HG03135 (cell line): Measurements from ENCODE around the gene CCDC61.

Experiments
- ATAC-seq: cut with Tn5 transposase; IDR thresholded peaks from one replicate; pipeline ENCODE4 v1.9.1; 2021; ENCODE audit warnings: mild to moderate bottlenecking, moderate library complexity; ENCODE audit not compliant: unreplicated experiment

CCDC61 gene

DNA sequence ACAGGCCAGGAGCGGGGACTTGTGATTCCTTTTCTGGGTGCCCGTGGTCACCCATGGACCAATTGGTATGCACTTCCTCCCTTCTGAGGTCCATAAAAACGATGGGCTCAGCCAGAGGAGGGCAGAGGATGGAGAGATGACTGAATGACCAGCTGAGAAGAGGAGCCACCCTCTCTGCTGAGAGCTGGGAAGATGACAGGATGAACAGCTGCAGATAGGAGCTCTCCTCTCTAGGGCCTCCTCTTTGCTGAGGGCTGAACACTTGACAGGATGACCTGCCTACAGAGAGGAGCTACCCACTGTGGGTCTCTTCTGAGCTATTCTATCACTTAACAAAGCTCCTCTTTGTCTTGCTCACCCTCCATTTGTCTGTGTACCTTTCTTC, 41.5 kb downstream of the CCDC61 start:
- ATAC-seq: no peak

DNA sequence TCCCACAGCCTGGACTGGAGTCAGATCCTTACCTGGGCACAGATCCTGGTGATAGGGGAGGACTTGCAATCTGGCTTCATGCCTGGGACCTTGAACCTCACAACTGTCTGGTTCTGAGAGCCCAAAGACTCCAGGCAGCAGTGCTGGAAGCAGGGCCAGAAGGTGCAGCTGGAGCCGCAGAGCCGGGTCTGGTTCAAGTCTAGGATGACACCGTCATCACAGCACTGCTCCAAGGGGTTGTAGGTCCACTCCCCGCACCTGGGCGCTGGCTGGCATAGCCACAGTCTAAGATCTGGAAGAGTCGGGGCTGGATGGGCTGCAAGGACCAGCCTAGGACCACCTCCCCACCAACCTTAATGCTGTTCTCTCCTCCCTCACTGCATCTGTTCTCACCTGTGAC, 44.9 kb downstream of the CCDC61 start:
- ATAC-seq: no peak

DNA sequence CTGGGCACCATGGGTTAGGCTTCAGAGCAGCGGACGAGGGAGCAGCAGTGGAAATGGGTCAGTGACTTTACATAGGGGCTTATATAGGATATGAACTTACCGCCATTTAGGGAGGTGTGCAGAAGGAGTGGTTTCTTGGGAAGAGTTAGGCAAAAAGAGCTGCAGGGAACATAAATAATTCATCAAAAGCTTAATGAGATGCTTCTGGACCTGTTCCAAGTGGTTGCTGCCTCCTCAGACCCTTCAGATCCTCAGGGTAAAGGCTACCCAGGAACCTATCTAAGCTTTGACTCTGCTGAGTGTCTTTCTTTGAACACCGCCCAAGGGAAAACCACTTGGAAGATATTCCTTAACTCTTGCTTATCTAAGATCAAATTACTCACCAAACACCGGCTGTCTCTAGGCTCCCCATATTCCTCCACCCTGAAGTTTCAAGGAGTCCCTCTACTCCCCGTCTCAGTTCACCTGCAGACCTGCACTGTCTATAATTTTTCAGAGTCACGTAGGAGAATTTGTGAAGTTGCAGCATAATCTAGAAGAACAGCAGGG, 45.8 kb downstream of the CCDC61 start, which contains the start of gene IGFL4:
TSS of gene IGFL4 (minus strand) at position 51 of the 549 bp plus-strand sequence. CDS start at position 11, 40 bp downstream.
- ATAC-seq: no peak

DNA sequence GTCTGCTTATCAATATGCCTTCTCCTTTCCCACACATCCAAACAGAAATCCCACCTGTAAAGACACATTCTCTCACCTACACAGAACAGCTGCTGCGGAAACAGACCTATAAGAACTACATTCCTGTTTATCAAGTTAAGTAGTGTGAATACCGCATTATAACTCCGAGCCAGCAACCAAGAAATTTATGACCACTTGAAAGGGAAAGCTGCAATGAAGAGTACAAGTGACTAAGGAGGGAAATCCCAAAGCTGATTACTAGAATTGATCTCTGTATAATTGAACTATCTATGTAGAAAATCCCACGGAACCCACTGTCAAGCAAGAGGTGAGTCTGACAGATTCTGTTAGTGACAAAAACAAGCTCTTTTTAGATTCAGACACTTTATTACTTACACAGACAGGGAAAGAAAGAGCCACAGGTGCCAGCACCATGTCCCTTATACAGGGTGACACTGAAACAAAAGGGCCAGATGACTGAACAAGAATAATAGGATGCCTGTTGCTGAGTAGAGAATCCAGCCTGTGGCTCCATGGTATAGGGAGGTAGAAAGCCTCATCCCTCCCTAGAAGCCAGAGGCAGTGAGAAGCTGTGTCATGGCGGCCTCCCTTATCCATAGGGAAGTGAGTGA, 47.1 kb downstream of the CCDC61 start:
- ATAC-seq: no peak

DNA sequence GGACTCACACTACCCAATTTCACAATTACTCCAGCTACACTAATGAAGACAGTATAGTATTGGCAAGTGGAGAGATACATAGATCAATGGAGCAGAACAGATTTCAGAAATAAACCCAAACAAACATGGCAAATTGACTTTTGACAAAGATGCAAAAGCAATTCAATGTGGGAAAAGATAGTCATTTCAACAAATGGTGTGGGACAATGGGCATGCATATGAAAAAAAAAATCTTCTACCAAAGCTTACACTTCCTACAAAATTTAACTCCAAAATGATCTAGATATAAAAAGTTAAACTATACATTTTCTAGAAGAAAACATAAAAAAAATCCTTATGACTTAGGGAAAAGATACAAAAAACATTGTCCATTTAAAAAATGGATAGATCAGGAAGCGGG, 48.3 kb downstream of the CCDC61 start:
- no peak for ATAC-seq

DNA sequence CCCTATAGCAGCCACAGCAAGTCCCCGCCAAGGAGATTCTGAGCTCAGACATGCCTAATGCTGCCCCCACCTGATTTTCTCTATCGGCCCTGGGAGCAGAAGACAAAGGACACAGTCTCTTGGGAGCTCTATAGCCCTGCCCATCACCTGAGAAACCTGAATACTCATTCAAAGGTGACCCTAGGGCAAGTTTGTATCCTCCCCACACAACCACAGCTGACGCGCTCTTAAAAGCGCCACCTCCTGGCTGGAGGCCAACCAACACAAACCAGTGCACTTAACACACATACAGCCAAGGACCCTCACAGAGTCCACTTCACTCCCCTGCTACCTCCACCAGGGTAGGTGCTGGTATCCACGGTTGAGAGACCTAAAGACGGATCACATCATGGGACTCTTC, 54.3 kb downstream of the CCDC61 start:
- ATAC-seq: no peak

DNA sequence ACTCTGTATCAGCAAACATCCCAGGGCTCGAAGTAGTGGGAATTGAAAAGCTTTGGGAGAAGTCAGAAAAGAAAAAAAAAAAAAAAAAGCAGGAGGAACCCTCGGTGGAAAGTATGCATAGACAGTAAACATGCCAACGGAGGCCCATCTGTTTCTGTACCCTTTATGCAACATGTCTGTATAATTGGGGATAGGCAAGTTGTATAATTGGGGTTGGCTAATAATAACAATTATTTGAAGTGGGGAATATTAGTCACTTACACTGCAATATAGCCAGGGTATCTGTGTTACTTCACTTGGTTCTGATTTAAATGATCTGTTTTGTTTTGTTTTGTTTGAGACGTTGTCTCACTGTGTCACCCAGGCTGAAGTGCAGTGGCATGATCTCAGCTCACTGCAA, 57.6 kb downstream of the CCDC61 start:
- no peak for ATAC-seq

DNA sequence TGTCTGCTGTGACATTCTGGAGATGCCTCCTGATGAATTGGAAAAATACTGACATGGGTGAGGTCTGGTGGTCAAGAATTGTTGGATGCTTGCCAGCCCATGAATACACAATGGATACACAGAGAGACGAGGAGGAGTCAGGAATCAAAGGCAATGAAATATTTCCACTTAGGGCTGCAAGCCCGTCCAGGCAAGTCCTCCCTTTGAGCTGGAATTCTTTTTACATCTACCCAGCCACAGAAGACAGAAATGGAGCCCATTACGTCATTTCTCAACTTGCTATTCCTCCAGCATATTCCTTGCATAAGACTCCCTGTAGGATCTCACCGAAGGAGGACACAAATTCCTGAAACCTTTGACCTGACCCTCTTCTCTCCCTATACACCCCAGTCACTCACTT, 61.3 kb downstream of the CCDC61 start:
- ATAC-seq: no peak

DNA sequence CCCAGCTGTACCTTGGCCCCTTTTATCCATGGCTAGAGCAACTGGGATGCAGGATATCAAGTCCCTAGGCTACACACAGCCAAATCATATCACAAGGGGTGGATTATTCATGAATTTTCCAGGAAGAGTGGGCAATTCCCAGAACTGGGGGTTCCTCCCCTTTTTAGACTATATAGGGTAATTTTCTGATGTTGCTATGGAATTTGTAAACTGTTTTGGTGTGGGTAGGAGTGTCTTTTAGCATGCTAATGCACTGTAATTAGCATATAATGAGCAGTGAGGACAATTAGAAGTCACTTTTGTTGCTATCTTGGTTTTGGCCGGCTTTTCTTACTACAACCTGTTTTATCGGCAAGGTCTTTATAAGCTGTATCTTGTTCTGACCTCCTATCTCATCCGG, 63.5 kb downstream of the CCDC61 start:
- ATAC-seq: no peak

DNA sequence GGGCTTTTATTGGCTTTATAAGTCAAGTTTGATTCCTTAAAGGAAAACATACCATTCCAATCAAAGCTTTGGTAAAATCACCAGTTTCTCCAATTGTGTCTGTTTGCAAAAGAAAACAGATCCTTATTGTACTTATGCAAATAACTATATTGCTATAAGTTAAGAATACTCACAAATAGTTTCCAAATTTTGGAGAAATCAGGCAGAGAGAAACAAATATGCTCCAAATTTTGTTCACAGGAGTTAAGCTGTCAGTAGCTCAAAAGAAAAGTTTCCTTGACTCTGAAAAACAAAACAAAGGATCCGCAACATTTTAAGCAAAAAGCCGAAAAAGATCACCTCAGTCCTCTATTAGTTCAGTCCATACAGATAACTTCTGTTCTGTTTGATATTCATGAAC, 64.7 kb downstream of the CCDC61 start:
- ATAC-seq: no peak

DNA sequence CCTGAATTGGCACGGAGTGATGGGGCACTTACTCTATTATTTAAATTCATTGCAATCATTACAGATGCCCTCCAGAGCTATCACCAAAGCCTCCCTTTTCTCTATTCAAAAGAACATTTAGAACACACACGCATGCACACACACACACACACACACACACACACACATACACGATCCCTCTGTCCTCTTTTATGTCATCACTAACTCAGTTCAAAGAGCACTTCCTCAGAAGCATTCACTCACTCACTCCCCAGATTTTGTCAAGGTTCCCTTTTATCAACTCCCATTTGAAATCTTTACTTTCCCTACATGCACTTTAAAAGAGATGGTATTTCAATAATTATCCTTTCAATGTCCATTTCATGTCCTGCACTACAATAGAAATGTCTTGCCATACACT, 67.9 kb downstream of the CCDC61 start:
- ATAC-seq: no peak

DNA sequence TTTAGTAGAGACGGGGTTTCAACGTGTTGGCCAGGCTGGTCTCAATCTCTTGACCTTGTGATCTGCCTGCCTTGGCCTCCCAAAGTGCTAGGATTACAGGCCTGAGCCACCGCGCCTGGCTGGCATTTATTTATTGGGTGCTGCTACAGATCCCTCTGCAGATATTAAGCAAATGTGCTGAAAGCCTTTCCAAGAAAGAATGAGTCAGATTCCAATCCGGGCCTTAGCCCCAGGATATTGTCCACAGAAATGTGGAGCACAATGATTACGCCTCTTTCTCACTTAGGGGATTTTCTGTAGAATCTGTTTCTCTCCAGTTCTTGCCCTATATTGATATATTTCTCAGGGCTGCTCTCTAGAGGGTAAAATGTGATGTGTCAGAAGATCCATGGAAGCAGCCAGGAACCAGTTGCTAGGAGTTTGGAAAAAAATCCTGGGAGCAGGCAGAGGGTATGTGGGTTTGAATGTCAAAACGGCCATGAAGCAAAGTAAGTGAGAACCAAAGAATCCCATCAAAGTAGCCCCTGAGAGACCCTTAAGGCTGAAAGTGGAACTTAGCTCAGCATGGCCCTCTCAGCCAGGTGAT, 70.3 kb downstream of the CCDC61 start:
- ATAC-seq: no peak

DNA sequence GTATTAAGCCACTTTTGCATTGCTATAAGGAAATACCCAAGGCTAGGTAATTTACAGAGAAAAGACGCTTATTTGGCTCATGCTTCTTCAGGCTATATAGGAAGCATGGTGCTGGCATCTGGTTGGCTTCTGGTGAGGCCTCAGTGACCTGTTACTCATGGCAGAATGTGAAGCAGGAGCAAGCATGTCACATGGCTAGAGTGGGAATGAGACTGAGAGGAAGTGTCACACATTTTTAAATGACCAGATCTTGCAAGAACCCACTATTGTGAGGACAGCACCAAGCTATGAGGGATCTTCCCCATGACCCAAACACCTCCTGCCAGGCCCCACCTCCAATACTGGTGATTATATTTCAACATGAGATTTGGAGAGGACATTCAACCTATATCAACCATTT, 71.2 kb downstream of the CCDC61 start:
- ATAC-seq: no peak

DNA sequence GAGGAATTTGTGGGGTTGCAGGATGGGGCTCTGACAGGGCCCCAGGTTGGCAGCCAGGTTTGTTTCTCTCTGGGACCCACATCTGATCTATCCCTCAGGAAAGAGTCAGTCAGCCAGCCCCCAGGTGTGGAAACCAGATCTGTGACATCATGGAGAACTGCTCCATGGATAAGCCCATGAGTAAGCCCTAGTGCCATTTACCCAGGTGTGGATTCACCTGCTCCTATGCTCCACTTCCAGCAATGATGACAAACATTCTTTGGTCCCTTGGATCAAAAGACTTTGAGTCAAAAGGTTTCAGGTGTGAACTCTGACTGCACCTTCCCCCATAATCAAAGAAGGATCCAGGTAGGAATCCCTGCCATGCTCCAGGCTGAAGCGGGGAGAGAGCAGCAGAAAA, 72.4 kb downstream of the CCDC61 start:
- ATAC-seq: no peak
